Endothelial cell of umbilical vein (primary cell): ENCODE measurements around the gene APBB3.

Experiments used
- JUN ChIP-seq: IDR thresholded peaks from 2 replicates; pipeline ENCODE4 v1.6.1; 2011; ENCODE audit warnings: borderline replicate concordance, low read depth; ENCODE audit not compliant: insufficient read length, insufficient read depth
- MYC ChIP-seq: IDR thresholded peaks from one replicate; pipeline ENCODE4 v1.6.1; 2011; ENCODE audit warnings: mild to moderate bottlenecking, low read depth, low read length
- TF ChIP-seq, protein P1 (sequence below), 2 donors: IDR thresholded peaks; 1 replicate in 1 of 2; 2 replicates in 1 of 2; pipeline ENCODE4 v1.5.1; 2011; ENCODE audit warnings: low read length in 2 of 2, mild to moderate bottlenecking in 2 of 2, moderate library complexity in 2 of 2, control low read depth in 1 of 2, inconsistent platforms in 1 of 2, low read depth in 1 of 2; ENCODE audit not compliant: insufficient read depth in 1 of 2; ENCODE audit errors: extremely low read depth in 1 of 2
- TF ChIP-seq, protein P2 (sequence below): IDR thresholded peaks from 2 replicates; pipeline ENCODE4 v1.6.1; 2011; ENCODE audit not compliant: insufficient read depth, insufficient read length

DNA sequence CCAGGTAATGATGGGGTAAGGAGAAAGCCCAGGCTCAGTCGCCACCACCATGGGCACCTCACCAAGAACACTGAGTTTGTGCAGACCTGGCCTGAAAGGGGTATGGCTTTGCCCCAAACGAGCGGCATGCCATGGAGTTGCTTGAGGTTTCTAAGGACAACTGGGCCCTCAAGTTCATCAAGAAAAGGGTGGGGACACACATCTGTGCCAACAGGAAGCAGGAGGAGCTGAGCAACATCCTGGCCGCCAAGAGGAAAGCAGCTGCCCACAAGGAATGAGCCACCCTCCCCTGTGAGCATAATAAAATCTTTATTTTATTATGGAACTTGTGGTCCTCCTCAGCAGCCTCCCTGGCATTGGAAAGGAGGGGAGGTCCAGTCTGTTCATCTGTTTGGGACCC is 44.7 kb upstream of the APBB3 start:
- TF ChIP-seq, protein P1, sequence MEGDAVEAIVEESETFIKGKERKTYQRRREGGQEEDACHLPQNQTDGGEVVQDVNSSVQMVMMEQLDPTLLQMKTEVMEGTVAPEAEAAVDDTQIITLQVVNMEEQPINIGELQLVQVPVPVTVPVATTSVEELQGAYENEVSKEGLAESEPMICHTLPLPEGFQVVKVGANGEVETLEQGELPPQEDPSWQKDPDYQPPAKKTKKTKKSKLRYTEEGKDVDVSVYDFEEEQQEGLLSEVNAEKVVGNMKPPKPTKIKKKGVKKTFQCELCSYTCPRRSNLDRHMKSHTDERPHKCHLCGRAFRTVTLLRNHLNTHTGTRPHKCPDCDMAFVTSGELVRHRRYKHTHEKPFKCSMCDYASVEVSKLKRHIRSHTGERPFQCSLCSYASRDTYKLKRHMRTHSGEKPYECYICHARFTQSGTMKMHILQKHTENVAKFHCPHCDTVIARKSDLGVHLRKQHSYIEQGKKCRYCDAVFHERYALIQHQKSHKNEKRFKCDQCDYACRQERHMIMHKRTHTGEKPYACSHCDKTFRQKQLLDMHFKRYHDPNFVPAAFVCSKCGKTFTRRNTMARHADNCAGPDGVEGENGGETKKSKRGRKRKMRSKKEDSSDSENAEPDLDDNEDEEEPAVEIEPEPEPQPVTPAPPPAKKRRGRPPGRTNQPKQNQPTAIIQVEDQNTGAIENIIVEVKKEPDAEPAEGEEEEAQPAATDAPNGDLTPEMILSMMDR (IDR thresholded peaks at IDR 0.05; ENCODE audit: extremely low read depth in 1 of 2, insufficient read depth in 1 of 2, low read depth in 1 of 2, low read length in 2 of 2) = no peak
- TF ChIP-seq JUN = no peak
- no peak for TF ChIP-seq MYC
- TF ChIP-seq, protein P2, sequence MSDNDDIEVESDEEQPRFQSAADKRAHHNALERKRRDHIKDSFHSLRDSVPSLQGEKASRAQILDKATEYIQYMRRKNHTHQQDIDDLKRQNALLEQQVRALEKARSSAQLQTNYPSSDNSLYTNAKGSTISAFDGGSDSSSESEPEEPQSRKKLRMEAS = no peak
